NCI-H146 treated with DMSO at 0.1 percent for 48 hours (cell line): Measurements from ENCODE around the gene WBP2.
"Not testable (repeated sequence)": the region's sequence is repeated elsewhere in the genome, so short reads cannot be mapped to it uniquely, and the experiment has no call there.

ENCODE experiments used
- DNase-seq: peaks from one replicate; lab custom pipeline; 2025; ENCODE audit not compliant: unreplicated experiment; lab: John Stamatoyannopoulos, UW

The WBP2 gene

GRCh38 chr17:75889454-75889853 lies 34.3 kb upstream of the WBP2 start:
- DNase-seq = no peak

- DNase-seq = no peak
These were observed 33.3 kb upstream of the WBP2 start for GRCh38 chr17:75888484-75888883.

- DNase-seq = not testable (repeated sequence)
These were observed 30.7 kb upstream of the WBP2 start for GRCh38 chr17:75885860-75886259.

- no peak for DNase-seq
These were observed 30.3 kb upstream of the WBP2 start for GRCh38 chr17:75885431-75885830.

- DNase-seq = no peak
These were observed 26.7 kb upstream of the WBP2 start for GRCh38 chr17:75881678-75882454.

- no peak for DNase-seq
These were observed 25.1 kb upstream of the WBP2 start for GRCh38 chr17:75880266-75880665.

GRCh38 chr17:75878174-75878998 lies 23.3 kb upstream of the WBP2 start, which contains the start of gene TRIM47:
TRIM47 (minus strand) TSS chr17:75878581; CDS start chr17:75878548, 33 bp downstream.
- DNase-seq = peak; percentile 4

- DNase-seq = peak; percentile 37
These were observed 22.6 kb upstream of the WBP2 start for GRCh38 chr17:75877752-75878173.

GRCh38 chr17:75876938-75877751 lies 22.0 kb upstream of the WBP2 start:
- no peak for DNase-seq

- peak; percentile 10 for DNase-seq
These were observed 21.2 kb upstream of the WBP2 start for GRCh38 chr17:75876190-75876937.

- DNase-seq = no peak
These were observed 20.7 kb upstream of the WBP2 start for GRCh38 chr17:75875940-75876189.

GRCh38 chr17:75875182-75875939 lies 20.2 kb upstream of the WBP2 start:
- DNase-seq = no peak

GRCh38 chr17:75874323-75875181 lies 19.4 kb upstream of the WBP2 start:
- DNase-seq = no peak

GRCh38 chr17:75873587-75874322 lies 18.6 kb upstream of the WBP2 start:
- no peak for DNase-seq

GRCh38 chr17:75872434-75873351 lies 17.6 kb upstream of the WBP2 start:
- peak; percentile 5 for DNase-seq

- DNase-seq = not testable (repeated sequence)
These were observed 15.1 kb upstream of the WBP2 start for GRCh38 chr17:75870228-75870627.
